NK-92 (cell line): Measurements from ENCODE around the gene OR51L1.
"Not testable (repeated sequence)": the region's sequence is repeated elsewhere in the genome, so short reads cannot be mapped to it uniquely, and the experiment has no call there.

Experiments
- DNase-seq: peaks from one replicate; lab custom pipeline; 2025; ENCODE audit not compliant: unreplicated experiment; lab: John Stamatoyannopoulos, UW

The OR51L1 gene

GRCh38 chr11:4994551-4994950 lies at the start of gene OR51L1:
Gene OR51L1, plus strand, starts transcription at chr11:4994851. Its CDS starts 4,132 bp downstream, at chr11:4998983.
- DNase-seq, result no peak

DNA sequence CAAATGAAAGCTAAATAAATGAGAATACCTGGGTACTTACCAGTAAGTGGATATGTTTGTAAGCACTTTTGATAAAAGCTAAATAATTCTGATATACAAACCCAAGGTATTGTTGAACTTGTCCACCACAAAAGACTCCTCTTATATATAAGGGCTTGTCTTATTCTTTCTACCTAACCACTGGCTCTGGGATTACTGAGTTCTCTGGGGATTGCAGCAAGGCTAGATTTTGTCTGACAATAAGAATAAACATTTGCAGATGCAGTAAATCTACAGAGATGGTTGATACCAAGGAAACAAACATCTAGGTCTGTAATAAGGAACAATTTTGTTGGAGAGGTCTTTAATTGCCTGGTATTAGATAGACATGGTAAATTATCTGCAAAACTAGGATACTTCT lies 47.1 kb upstream of the OR51L1 start, which contains the start of gene OR51A4:
OR51A4 (minus strand) TSS at position 101 of the 400 bp plus-strand sequence. CDS start 505 bp downstream, outside the sequence.
- DNase-seq, result no peak

GRCh38 chr11:4955613-4956012 lies 39.0 kb upstream of the OR51L1 start, which contains the start of gene OR51A2:
Gene OR51A2, minus strand, starts transcription at chr11:4955713. Its CDS starts 0 bp downstream, at chr11:4955713.
- not testable (repeated sequence) for DNase-seq

DNA sequence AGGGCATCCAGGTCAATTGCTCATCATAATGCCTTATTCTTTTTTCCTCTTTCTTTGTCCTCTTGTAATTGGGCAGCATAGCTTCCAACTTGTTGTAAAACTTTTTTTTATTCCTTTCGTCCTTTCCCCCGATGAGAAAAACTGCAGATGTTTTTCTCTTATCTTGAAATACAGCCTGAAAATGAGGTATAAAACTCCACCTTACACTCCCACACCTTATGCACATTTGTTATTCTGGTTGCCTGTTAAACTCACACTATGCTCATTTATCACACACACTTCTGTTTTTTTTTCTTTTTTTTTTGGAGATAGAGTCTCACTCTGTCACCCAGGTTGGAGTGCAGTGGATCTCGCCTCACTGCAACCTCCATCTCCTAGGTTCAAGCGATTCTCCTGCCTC lies 37.3 kb upstream of the OR51L1 start:
- DNase-seq, result no peak

GRCh38 chr11:4960877-4961276 lies 33.8 kb upstream of the OR51L1 start:
- DNase-seq, result no peak

GRCh38 chr11:4962816-4963215 lies 31.8 kb upstream of the OR51L1 start:
- DNase-seq, result no peak

DNA sequence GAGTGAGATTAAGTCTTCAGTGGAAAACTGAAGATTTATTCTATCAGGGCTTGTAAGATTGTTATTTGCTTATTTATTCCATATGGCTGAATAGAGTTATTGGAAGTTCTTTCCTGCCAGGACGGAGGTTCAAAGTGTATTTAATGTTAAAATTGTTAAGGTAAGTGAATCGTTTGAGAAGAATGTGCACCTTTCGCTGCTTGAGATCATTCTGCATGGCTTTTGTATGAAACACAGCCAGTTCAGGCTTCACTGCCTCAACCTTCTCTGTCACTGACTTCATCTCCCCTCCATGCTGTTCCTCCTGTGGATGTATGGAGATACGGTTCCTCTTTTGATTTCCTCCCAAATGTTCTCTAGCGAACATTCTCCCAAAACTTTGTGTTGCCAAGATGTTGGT lies 19.2 kb upstream of the OR51L1 start:
- DNase-seq, result no peak

GRCh38 chr11:4979036-4979435 lies 15.6 kb upstream of the OR51L1 start:
- DNase-seq, result no peak

DNA sequence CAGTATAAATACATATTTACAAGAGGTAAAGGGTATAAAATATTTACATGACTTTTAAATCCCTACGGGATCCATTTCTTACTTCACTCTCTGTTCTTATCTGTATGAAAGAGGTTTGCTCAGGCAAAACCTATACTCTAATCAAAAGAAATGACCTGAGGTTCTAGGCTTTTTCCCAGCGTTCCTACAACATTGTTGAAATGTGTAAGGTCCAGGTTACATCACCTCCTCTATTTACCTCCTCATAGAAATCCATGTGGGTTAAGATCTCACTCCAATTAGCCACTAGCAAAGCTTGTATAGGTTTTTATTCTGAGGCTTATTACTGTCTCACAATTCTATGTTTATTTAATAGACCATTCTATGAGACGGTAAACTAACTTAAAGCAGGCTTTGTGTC lies 12.0 kb upstream of the OR51L1 start:
- DNase-seq, result no peak

DNA sequence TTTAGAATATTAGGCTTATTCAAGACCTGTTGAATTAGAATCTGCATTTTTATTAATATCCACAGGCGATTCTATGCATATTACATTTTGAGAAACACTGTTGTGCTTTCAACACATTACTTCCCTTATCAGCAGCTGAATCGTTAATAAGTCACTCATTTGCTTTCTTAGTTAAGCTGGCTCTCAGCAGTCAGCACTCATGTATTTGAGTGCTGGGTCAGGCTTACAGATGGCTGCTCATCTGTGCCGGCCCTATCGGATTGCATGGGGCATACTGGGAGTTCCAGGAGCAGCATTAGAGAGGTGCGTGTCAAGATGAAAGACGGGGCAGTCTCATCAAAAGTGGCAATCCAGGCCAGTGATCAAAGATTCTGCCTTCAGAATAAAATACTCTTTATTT lies 10.8 kb upstream of the OR51L1 start:
- no peak for DNase-seq

DNA sequence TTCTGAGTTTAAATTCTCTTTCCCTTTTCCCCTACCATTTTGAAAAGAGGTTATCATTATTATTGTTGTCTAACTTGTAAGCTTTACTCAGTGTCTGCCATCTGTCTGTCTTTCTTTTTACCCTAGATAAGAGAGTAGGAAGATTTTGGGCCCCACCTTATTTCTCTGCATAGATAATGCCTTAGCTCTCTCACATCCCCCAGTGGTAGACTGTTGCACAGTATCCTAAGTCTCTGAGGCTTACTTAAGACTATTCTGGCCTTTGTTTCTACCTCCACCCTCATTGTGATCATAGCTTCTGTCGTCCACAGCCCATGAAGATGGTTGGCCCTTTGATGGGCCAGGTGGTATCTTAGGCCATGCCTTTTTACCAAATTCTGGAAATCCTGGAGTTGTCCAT lies 3.6 kb upstream of the OR51L1 start:
- DNase-seq, result no peak

DNA sequence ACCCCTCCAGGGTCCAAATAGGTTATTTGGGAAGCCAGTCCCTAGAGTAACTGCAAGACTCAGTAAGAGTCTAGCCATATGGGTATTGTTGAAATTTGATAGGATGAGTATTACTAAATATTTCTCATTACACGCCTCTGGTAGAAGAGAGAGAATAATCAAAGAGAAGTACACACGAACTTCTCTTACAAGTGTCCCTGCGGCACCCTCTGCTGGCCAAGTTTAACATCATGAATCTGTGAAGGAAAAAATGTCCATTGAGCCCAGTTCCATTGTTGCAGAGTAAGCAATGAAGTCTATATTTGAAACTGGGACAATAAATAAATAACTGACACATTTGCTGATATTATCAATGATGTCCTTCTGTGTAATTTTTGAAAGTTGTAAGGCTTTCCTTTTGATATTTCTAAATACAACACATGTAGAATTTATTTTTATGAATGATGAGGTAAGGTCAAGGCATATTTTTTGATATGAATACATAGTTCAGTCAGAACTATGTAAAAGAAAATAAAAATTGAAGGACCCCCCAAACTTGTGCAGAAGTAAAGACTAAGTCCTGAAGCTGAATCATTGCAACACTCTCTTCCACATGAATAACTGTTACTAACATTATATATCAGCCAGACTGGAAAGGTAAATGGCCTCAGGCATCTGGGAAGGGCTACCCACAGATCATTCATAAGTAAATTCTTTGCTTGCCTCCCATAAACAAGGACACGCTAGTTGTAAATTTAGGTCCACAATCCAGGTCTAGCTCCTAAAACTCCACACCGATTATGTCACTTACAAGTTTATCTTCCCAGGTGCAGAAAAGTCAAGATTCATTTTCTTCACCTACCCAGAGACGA lies 10.0 kb downstream of the OR51L1 start:
- no peak for DNase-seq

DNA sequence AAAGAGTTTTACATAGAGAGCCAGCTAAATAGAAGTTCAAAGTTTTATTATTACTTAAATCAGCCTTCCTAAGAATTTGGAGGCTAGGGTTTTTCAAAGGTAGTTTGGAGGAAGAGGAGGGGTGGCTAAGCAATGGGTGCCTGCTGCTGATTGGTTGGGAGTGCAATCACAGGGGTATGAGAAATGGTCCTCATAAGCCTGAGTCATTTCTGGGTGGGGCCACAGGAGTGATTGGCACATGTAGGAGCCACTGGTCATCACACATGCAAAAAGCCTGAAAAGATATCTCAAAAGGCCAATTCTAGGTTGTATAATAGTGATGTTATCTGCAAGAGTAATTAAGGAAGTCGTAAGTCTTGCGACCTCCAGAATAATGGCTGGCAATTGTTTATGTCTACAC lies 12.9 kb downstream of the OR51L1 start:
- no peak for DNase-seq

DNA sequence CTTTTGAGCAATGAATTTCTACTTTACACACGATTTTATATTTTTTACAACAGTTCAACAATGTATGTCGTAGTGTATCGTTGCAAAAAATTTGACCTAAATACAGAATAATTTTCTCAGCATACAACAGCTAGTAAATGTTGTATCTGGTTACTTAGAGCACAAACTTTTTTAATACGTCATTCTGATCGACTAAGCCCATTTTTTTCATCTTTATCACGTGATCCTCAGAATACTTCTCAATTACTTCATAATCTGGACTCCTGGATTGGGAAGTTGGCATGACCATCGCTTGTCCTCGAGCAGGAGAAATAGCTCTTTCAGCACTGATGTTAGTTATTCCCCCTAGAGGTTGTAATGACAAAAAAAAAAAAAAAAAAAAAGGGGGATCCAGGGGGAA lies 16.6 kb downstream of the OR51L1 start:
- DNase-seq, result no peak

DNA sequence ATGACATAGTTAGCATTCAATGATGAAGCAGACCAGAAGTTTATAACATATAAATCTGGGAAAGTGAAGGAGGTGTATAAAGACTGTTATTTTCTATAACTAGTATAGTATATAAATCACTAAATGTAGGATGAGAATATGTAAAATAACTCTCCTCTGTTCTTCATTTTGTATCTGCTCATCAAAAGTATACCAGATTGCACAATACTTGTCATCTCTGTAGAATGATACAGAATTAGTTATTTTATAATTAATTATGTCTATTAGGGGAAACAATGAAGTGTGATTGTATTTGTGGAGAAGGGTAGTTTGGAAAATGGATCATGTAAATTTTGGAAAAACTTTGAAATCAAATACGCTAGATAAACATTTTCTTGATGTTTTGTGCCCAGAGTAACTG lies 18.4 kb downstream of the OR51L1 start:
- no peak for DNase-seq

- no peak for DNase-seq
These were observed 27.3 kb downstream of the OR51L1 start for GRCh38 chr11:5021996-5022395.

GRCh38 chr11:5036669-5037068 lies 42.0 kb downstream of the OR51L1 start:
- DNase-seq, result no peak

- DNase-seq, result no peak
These were observed 43.3 kb downstream of the OR51L1 start for GRCh38 chr11:5037926-5038325.

GRCh38 chr11:5038341-5038740 lies 43.7 kb downstream of the OR51L1 start:
- DNase-seq, result no peak

- DNase-seq, result no peak
These were observed 46.2 kb downstream of the OR51L1 start for GRCh38 chr11:5040876-5041275.

- DNase-seq, result no peak
These were observed 47.4 kb downstream of the OR51L1 start for GRCh38 chr11:5042091-5042490.

DNA sequence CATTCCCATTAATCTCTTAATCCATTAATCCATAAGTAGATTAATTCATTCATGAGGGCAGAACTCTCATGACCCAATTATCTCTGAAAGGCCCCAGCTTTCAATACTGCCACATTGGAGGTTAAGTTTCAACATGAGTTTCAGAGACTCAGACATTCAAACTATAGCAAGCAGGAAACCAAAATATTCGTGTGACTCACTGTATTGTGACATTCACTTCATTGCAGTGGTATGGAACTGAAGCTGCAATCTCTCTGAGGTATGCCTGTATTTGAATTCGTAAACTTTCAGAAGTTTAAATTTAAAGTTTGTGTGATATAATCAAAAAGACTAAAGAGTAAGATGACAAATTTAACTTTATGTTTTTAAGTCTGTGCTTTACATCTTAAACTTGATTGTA lies 48.7 kb downstream of the OR51L1 start:
- DNase-seq, result no peak

DNA sequence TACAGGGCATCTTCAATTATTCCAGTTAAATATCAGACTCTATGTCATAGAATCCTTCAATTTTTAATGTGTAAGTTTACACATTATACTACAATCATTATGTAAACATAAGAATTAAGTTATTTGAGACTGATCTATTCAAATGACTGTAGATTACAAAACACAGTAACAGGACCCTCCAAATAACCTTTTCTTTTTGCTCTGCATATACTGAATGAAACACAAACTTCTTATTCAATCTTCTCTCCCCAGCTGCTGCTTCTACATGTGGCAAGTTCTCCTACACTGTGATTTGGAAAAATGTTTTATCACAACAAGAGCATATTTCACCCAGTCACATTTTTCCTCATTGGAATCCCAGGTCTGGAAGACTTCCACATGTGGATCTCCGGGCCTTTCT lies 51.6 kb downstream of the OR51L1 start, which contains the start of gene OR52J3:
OR52J3 (plus strand) TSS at position 301 of the 400 bp plus-strand sequence; CDS start at position 301, 0 bp downstream.
- DNase-seq, result no peak
